ENCODE data around the gene RAB14. TPM values are rescaled to one million over a fixed set of nuclear protein-coding genes. Genes with fewer than 3 reads are reported as not detected.

RAB14 gene
- polyA plus RNA-seq, 1 of the 3 experiments (the other 2 are of a cell fraction), result 17.4 TPM

- H3K9me3 ChIP-seq, result no peaks in the 10 kb centered on the region
- H3K79me2 ChIP-seq (ENCODE audit: insufficient read depth), result no peaks in the 10 kb centered on the region
- no peak overlapping the region for H3K9ac ChIP-seq
- DNase-seq, result no peak
- POLR2A ChIA-PET, result no interaction called here
- no peak overlapping the region for H3K27ac ChIP-seq (ENCODE audit: low read depth in 2 of 2, low read length in 1 of 2)
- CTCF ChIA-PET, result no interaction called here
- no peak overlapping the region for H2AFZ ChIP-seq (ENCODE audit: low read depth)
- H3K36me3 ChIP-seq (replicated peaks in 1 of 2; ENCODE audit: control insufficient read depth in 1 of 2, insufficient read depth in 2 of 2, low read length in 1 of 2), result peaks cover 69 to 77% of the 10 kb centered on the region in 2 experiments
- H3K9me2 ChIP-seq, result no peaks in the 10 kb centered on the region
- 84% methylated on average over 1 of the region's 1 CpG for WGBS (ENCODE audit: low lambda C conversion rate)
- no peak overlapping the region for H3K4me3 ChIP-seq (ENCODE audit: low read depth in 2 of 2, low read length in 1 of 2)
- TF ChIP-seq PBX3 (IDR thresholded peaks at IDR 0.05) (no peak), GABPA (IDR thresholded peaks at IDR 0.05; ENCODE audit: low read depth) (no peak), YY1 (IDR thresholded peaks at IDR 0.05; ENCODE audit: low read depth) (no peak), EP300 (IDR thresholded peaks at IDR 0.05; ENCODE audit: borderline replicate concordance in 1 of 2, low read depth in 1 of 2, low read length in 1 of 2) (no peak), MXI1 (IDR thresholded peaks at IDR 0.05; ENCODE audit: low read depth, low read length) (no peak), NRF1 (IDR thresholded peaks at IDR 0.05; ENCODE audit: low read depth, low read length) (no peak), IRF3 (IDR thresholded peaks at IDR 0.05; ENCODE audit: low read depth, low read length) (no peak)
- H3K4me2 ChIP-seq, result no peak overlapping the region
- no peaks in the 10 kb centered on the region for H3K27me3 ChIP-seq (ENCODE audit: insufficient read depth)
- H4K20me1 ChIP-seq (ENCODE audit: insufficient read depth), result no peaks in the 10 kb centered on the region
- no peaks in the 10 kb centered on the region for H3F3A ChIP-seq (replicated peaks; ENCODE audit: insufficient read depth)
- H3K4me1 ChIP-seq (ENCODE audit: control insufficient read depth in 1 of 2, insufficient read depth in 2 of 2, low read depth in 1 of 2, low read length in 1 of 2), result no peaks in the 10 kb centered on the region; a peak in 1 of 4 replicates
These were observed 60.0 kb downstream of the RAB14 start for GRCh38 chr9:121141706-121142105.

GRCh38 chr9:121141306-121141705 lies 60.4 kb downstream of the RAB14 start:
- H4K20me1 ChIP-seq (ENCODE audit: insufficient read depth), result no peaks in the 10 kb centered on the region
- no peak overlapping the region for H3K4me3 ChIP-seq (ENCODE audit: low read depth in 2 of 2, low read length in 1 of 2)
- no peaks in the 10 kb centered on the region for H3K79me2 ChIP-seq (ENCODE audit: insufficient read depth)
- no peaks in the 10 kb centered on the region; a peak in 1 of 4 replicates for H3K4me1 ChIP-seq (ENCODE audit: control insufficient read depth in 1 of 2, insufficient read depth in 2 of 2, low read depth in 1 of 2, low read length in 1 of 2)
- H3K9me3 ChIP-seq, result no peaks in the 10 kb centered on the region
- 94% methylated on average over 1 of the region's 1 CpG for WGBS (ENCODE audit: low lambda C conversion rate)
- DNase-seq, result no peak
- H3K36me3 ChIP-seq (replicated peaks in 1 of 2; ENCODE audit: control insufficient read depth in 1 of 2, insufficient read depth in 2 of 2, low read length in 1 of 2), result peaks cover 66 to 75% of the 10 kb centered on the region in 2 experiments
- no peak overlapping the region for H2AFZ ChIP-seq (ENCODE audit: low read depth)
- H3F3A ChIP-seq (replicated peaks; ENCODE audit: insufficient read depth), result no peaks in the 10 kb centered on the region
- H3K9ac ChIP-seq, result no peak overlapping the region
- POLR2A ChIA-PET, result no interaction called here
- H3K27me3 ChIP-seq (ENCODE audit: insufficient read depth), result no peaks in the 10 kb centered on the region
- H3K27ac ChIP-seq (ENCODE audit: low read depth in 2 of 2, low read length in 1 of 2), result no peak overlapping the region
- CTCF ChIA-PET, result no interaction called here
- H3K4me2 ChIP-seq, result no peak overlapping the region
- no peaks in the 10 kb centered on the region for H3K9me2 ChIP-seq
- no peak for TF ChIP-seq TCF12 (IDR thresholded peaks at IDR 0.05)
- no peak for TF ChIP-seq PBX3 (IDR thresholded peaks at IDR 0.05)
- no peak for TF ChIP-seq RCOR1 (IDR thresholded peaks at IDR 0.05; ENCODE audit: low read length)
- no peak for TF ChIP-seq EP300 (IDR thresholded peaks at IDR 0.05; ENCODE audit: borderline replicate concordance in 1 of 2, low read depth in 1 of 2, low read length in 1 of 2)
- no peak for TF ChIP-seq EZH2phosphoT487 (IDR thresholded peaks at IDR 0.05; ENCODE audit: borderline replicate concordance, low read depth)

Measured in SK-N-SH (cell line).